ENCODE data around the gene CAMK1D.

DNA sequence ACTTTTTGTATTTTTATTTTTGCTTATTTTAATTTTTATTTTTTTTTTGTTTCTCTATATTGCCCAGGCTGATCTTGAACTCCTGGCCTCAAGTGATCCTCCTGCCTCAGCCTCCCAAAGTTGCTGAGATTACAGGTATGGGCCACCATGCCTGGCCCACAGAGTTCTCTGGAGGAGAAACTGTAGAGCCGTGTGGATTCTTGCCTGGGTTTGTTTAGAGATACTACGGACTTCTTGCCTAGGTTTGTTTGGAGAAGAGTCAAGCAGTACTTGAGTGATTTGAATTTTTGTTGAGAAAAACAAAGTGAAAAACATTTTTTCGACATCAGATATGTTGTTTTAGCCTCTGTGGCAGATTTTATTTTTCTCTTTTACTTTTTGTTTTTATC lies 99.0 kb downstream of the CAMK1D start:
- TF ChIP-seq NFIC (IDR thresholded peaks at IDR 0.05; ENCODE audit: borderline replicate concordance) (no peak), TAF1 (IDR thresholded peaks at IDR 0.05; ENCODE audit: borderline replicate concordance, low read depth, low read length) (no peak), SIN3A (IDR thresholded peaks at IDR 0.05; ENCODE audit: borderline replicate concordance, low read depth, low read length) (no peak), CHD2 (IDR thresholded peaks at IDR 0.05; ENCODE audit: low read length, partially characterized antibody) (no peak), RFX5 (IDR thresholded peaks at IDR 0.05; ENCODE audit: low read length) (no peak), POLR2AphosphoS5 (IDR thresholded peaks at IDR 0.05; ENCODE audit: low read depth, low read length) (no peak), EZH2phosphoT487 (IDR thresholded peaks at IDR 0.05; ENCODE audit: borderline replicate concordance, low read depth) (no peak), TCF12 (IDR thresholded peaks at IDR 0.05) (no peak), RCOR1 (IDR thresholded peaks at IDR 0.05; ENCODE audit: low read length) (no peak)
- TF ChIP-seq, protein P1, sequence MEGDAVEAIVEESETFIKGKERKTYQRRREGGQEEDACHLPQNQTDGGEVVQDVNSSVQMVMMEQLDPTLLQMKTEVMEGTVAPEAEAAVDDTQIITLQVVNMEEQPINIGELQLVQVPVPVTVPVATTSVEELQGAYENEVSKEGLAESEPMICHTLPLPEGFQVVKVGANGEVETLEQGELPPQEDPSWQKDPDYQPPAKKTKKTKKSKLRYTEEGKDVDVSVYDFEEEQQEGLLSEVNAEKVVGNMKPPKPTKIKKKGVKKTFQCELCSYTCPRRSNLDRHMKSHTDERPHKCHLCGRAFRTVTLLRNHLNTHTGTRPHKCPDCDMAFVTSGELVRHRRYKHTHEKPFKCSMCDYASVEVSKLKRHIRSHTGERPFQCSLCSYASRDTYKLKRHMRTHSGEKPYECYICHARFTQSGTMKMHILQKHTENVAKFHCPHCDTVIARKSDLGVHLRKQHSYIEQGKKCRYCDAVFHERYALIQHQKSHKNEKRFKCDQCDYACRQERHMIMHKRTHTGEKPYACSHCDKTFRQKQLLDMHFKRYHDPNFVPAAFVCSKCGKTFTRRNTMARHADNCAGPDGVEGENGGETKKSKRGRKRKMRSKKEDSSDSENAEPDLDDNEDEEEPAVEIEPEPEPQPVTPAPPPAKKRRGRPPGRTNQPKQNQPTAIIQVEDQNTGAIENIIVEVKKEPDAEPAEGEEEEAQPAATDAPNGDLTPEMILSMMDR (IDR thresholded peaks at IDR 0.05), result no peak
- TF ChIP-seq, protein P2, sequence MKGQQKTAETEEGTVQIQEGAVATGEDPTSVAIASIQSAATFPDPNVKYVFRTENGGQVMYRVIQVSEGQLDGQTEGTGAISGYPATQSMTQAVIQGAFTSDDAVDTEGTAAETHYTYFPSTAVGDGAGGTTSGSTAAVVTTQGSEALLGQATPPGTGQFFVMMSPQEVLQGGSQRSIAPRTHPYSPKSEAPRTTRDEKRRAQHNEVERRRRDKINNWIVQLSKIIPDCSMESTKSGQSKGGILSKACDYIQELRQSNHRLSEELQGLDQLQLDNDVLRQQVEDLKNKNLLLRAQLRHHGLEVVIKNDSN (IDR thresholded peaks at IDR 0.05; ENCODE audit: borderline replicate concordance, low read depth), result no peak
- TF ChIP-seq, protein P3, sequence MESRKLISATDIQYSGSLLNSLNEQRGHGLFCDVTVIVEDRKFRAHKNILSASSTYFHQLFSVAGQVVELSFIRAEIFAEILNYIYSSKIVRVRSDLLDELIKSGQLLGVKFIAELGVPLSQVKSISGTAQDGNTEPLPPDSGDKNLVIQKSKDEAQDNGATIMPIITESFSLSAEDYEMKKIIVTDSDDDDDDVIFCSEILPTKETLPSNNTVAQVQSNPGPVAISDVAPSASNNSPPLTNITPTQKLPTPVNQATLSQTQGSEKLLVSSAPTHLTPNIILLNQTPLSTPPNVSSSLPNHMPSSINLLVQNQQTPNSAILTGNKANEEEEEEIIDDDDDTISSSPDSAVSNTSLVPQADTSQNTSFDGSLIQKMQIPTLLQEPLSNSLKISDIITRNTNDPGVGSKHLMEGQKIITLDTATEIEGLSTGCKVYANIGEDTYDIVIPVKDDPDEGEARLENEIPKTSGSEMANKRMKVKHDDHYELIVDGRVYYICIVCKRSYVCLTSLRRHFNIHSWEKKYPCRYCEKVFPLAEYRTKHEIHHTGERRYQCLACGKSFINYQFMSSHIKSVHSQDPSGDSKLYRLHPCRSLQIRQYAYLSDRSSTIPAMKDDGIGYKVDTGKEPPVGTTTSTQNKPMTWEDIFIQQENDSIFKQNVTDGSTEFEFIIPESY (IDR thresholded peaks at IDR 0.05; ENCODE audit: borderline replicate concordance, low read depth), result no peak
- TF ChIP-seq, protein P4, sequence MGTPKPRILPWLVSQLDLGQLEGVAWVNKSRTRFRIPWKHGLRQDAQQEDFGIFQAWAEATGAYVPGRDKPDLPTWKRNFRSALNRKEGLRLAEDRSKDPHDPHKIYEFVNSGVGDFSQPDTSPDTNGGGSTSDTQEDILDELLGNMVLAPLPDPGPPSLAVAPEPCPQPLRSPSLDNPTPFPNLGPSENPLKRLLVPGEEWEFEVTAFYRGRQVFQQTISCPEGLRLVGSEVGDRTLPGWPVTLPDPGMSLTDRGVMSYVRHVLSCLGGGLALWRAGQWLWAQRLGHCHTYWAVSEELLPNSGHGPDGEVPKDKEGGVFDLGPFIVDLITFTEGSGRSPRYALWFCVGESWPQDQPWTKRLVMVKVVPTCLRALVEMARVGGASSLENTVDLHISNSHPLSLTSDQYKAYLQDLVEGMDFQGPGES (IDR thresholded peaks at IDR 0.05; ENCODE audit: low read depth, low read length), result no peak

Data from SK-N-SH (cell line).